WTC11 (cell line): Measurements from ENCODE around the gene C1QTNF8. TPM values are rescaled to one million over a fixed set of nuclear protein-coding genes. Genes with fewer than 3 reads are reported as not detected.

ENCODE experiments used
- ATAC-seq: fragments of 200-7000 bp; cut with Tn5 transposase; 2 replicates; pipeline ENCODE4 v1.10.0; 2021; ENCODE audit warnings: mild to moderate bottlenecking, moderate library complexity
- CTCF ChIA-PET: fragments of 300-600 bp; sonication (Branson Sonifier 250); formaldehyde crosslinking; loops from one replicate; lab custom pipeline; 2021; ENCODE audit warnings: antibody characterized with exemption; lab: Charles Lee
- POLR2A ChIA-PET: fragments of 350-600 bp; sonication (Branson Sonifier 250); formaldehyde crosslinking; loops from one replicate; lab custom pipeline; 2021; ENCODE audit warnings: antibody characterized with exemption; lab: Charles Lee
- DNase-seq: peaks from one replicate; pipeline ENCODE4 v3.0.0; 2021; ENCODE audit warnings: low spot score
- H3K27ac Mint-ChIP-seq: 2 replicates; pipeline ENCODE4 v1.8.0; 2021; ENCODE audit warnings: mixed read lengths
- H3K27me3 Mint-ChIP-seq: 2 replicates; pipeline ENCODE4 v1.8.0; 2021; ENCODE audit warnings: low read depth, mild to moderate bottlenecking, moderate library complexity, mixed read lengths
- H3K36me3 Mint-ChIP-seq: 2 replicates; pipeline ENCODE4 v1.8.0; 2021; ENCODE audit warnings: mixed read lengths
- H3K4me1 Mint-ChIP-seq: 2 replicates; pipeline ENCODE4 v1.8.0; 2022; ENCODE audit warnings: mixed read lengths
- H3K4me3 Mint-ChIP-seq: 2 replicates; pipeline ENCODE4 v1.8.0; 2021; ENCODE audit warnings: mild to moderate bottlenecking, moderate library complexity, mixed read lengths
- H3K9me3 Mint-ChIP-seq: 2 replicates; pipeline ENCODE4 v1.8.0; 2021; ENCODE audit warnings: mixed read lengths
- ATF1 ChIP-seq: sonication (generic); formaldehyde crosslinking; IDR thresholded peaks from 2 replicates; pipeline ENCODE4 v1.8.1; 2023; ENCODE audit warnings: mild to moderate bottlenecking, moderate library complexity, missing genetic modification reagents
- ELF4 ChIP-seq: sonication (generic); formaldehyde crosslinking; IDR thresholded peaks from 2 replicates; pipeline ENCODE4 v1.8.1; 2022; ENCODE audit warnings: low read depth, mild to moderate bottlenecking, moderate library complexity, missing genetic modification reagents
- ETV6 ChIP-seq: sonication (generic); formaldehyde crosslinking; IDR thresholded peaks from 2 replicates; pipeline ENCODE4 v1.8.1; 2022; ENCODE audit warnings: mild to moderate bottlenecking, missing genetic modification reagents
- KAT7 ChIP-seq: sonication (generic); formaldehyde crosslinking; IDR thresholded peaks from 2 replicates; pipeline ENCODE4 v1.8.1; 2023; ENCODE audit warnings: missing genetic modification reagents, mild to moderate bottlenecking, borderline replicate concordance
- MXD4 ChIP-seq: fragments of 250-450 bp; sonication (Bioruptor Pico); IDR thresholded peaks from 2 replicates; pipeline ENCODE4 v1.8.0; 2021; ENCODE audit warnings: mild to moderate bottlenecking, moderate library complexity, borderline replicate concordance
- NR1H2 ChIP-seq: sonication (generic); formaldehyde crosslinking; IDR thresholded peaks from 2 replicates; pipeline ENCODE4 v1.9.0; 2021; ENCODE audit warnings: mild to moderate bottlenecking, moderate library complexity, missing genetic modification reagents
- NR2C2 ChIP-seq: sonication (generic); formaldehyde crosslinking; IDR thresholded peaks from 2 replicates; pipeline ENCODE4 v1.8.0; 2022; ENCODE audit warnings: mild to moderate bottlenecking, missing genetic modification reagents
- RELA ChIP-seq: sonication (generic); formaldehyde crosslinking; IDR thresholded peaks from 2 replicates; pipeline ENCODE4 v1.8.1; 2022; ENCODE audit warnings: missing genetic modification reagents, mild to moderate bottlenecking, borderline replicate concordance
- SMAD4 ChIP-seq: sonication (generic); formaldehyde crosslinking; IDR thresholded peaks from 2 replicates; pipeline ENCODE4 v1.8.0; 2022; ENCODE audit warnings: mild to moderate bottlenecking, missing genetic modification reagents
- TEAD4 ChIP-seq: sonication (generic); formaldehyde crosslinking; IDR thresholded peaks from 2 replicates; pipeline ENCODE4 v1.8.0; 2022; ENCODE audit warnings: mild to moderate bottlenecking, missing genetic modification reagents
- TP53 ChIP-seq: sonication (generic); formaldehyde crosslinking; IDR thresholded peaks from 2 replicates; pipeline ENCODE4 v1.8.1; 2023; ENCODE audit warnings: mild to moderate bottlenecking, missing genetic modification reagents
- ZNF263 ChIP-seq: sonication (generic); formaldehyde crosslinking; IDR thresholded peaks from 2 replicates; pipeline ENCODE4 v1.8.1; 2022; ENCODE audit warnings: low read depth, mild to moderate bottlenecking, moderate library complexity, missing genetic modification reagents
- ZNF671 ChIP-seq: fragments of 250-450 bp; sonication (Bioruptor Pico); IDR thresholded peaks from 2 replicates; pipeline ENCODE4 v1.8.0; 2021; ENCODE audit warnings: mild to moderate bottlenecking
- total RNA-seq: library from RNA; stranded (reverse); gene quantifications from 3 replicates; pipeline ENCODE4 v1.2.3, GENCODE V29; 2021
- TF ChIP-seq, protein P1 (sequence below): fragments of 200-600 bp; IDR thresholded peaks from 2 replicates; pipeline ENCODE4 v1.8.0; 2022; ENCODE audit warnings: antibody characterized with exemption
- TF ChIP-seq, protein P2 (sequence below): sonication (generic); formaldehyde crosslinking; IDR thresholded peaks from 2 replicates; pipeline ENCODE4 v1.8.0; 2022; ENCODE audit warnings: mild to moderate bottlenecking, missing genetic modification reagents
- TF ChIP-seq, protein P3 (sequence below): sonication (generic); formaldehyde crosslinking; IDR thresholded peaks from 2 replicates; pipeline ENCODE4 v1.8.1; 2023; ENCODE audit warnings: mild to moderate bottlenecking, missing genetic modification reagents, borderline replicate concordance
- TF ChIP-seq, protein P4 (sequence below): fragments of 250-450 bp; sonication (Bioruptor Pico); IDR thresholded peaks from 2 replicates; pipeline ENCODE4 v1.9.0; 2021; ENCODE audit warnings: mild to moderate bottlenecking

The C1QTNF8 gene
- total RNA-seq, 1 experiment from 2014 or later, result 0.13 TPM

DNA sequence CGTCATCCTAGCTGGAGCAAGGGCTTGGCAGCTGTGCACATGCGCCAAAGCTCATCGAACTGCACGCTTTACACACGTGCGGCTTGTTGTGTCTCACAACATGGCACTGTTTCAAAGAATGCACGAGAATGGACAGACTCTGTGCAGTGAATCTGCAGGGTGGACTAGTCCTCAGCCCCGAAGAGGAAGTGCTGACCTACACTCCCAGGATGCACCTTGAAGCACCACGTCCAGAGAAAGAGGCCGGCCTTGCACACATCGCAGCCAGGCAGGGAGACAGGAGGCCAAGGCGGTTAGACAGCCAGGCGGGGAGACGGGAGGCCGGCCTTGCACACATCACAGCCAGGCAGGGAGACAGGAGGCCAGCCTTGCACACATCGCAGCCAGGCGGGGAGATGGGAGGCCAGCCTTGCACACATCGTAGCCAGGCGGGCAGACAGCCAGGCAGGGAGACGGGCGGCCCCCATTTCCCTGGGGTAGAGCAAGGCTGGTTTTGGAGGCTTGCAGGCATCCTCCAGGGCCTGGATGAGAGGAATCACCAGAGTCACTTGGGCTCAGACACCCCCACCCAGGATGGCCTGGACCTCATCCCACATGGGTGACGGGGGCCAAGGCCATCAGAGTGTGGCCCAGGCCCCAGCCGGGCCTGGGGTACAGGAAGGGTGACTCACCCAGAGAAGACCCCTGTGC lies 47.9 kb upstream of the C1QTNF8 start (continued):
- TF ChIP-seq, protein P1, sequence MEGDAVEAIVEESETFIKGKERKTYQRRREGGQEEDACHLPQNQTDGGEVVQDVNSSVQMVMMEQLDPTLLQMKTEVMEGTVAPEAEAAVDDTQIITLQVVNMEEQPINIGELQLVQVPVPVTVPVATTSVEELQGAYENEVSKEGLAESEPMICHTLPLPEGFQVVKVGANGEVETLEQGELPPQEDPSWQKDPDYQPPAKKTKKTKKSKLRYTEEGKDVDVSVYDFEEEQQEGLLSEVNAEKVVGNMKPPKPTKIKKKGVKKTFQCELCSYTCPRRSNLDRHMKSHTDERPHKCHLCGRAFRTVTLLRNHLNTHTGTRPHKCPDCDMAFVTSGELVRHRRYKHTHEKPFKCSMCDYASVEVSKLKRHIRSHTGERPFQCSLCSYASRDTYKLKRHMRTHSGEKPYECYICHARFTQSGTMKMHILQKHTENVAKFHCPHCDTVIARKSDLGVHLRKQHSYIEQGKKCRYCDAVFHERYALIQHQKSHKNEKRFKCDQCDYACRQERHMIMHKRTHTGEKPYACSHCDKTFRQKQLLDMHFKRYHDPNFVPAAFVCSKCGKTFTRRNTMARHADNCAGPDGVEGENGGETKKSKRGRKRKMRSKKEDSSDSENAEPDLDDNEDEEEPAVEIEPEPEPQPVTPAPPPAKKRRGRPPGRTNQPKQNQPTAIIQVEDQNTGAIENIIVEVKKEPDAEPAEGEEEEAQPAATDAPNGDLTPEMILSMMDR, result no peak
- TF ChIP-seq, protein P2, sequence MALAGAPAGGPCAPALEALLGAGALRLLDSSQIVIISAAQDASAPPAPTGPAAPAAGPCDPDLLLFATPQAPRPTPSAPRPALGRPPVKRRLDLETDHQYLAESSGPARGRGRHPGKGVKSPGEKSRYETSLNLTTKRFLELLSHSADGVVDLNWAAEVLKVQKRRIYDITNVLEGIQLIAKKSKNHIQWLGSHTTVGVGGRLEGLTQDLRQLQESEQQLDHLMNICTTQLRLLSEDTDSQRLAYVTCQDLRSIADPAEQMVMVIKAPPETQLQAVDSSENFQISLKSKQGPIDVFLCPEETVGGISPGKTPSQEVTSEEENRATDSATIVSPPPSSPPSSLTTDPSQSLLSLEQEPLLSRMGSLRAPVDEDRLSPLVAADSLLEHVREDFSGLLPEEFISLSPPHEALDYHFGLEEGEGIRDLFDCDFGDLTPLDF (CRISPR knock-in tag), result no peak
- TF ChIP-seq MXD4, result no peak
- no peak for TF ChIP-seq ATF1 (CRISPR knock-in tag)
- no peak for TF ChIP-seq ZNF671 (CRISPR knock-in tag)
- TF ChIP-seq, all 79 proteins: peak for 0

DNA sequence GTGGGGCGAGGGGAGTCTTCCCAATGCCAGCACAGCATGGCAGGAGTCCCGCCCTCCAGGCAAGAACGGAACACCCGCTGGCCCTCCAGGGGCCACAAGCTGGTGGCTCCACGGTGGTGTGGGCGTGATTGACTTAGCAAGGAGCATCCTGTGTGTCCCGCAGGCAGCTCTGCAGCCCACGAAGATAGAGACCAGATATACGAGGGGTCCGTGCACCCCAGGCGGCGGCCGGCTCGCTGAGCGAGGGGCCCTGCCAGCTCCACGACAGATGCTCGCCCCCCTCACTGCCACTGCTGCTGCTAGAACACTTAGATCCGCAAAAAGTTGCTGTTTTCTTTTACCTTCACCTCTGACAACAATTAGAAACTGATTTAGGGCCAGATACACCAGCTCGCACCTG lies 46.9 kb upstream of the C1QTNF8 start:
- no peak overlapping the region for H3K27ac Mint-ChIP-seq
- no peak for DNase-seq
- no peak overlapping the region for H3K4me3 Mint-ChIP-seq
- H3K4me1 Mint-ChIP-seq, result no peaks in the 10 kb centered on the region
- ATAC-seq, result no peak
- H3K9me3 Mint-ChIP-seq, result peaks cover 7% of the 10 kb centered on the region
- CTCF ChIA-PET, result interaction anchor here (0.8 kb wide), 1 partner anchor 37 kb away, joined by 3 read pairs; no protein-coding TSS in a partner anchor
- H3K36me3 Mint-ChIP-seq, result peaks cover 2% of the 10 kb centered on the region; the same call in 1 of the 2 replicates
- POLR2A ChIA-PET, result no interaction called here
- no peak for TF ChIP-seq NR2C2 (CRISPR knock-in tag)
- no peak for TF ChIP-seq KAT7 (CRISPR knock-in tag)
- H3K27me3 Mint-ChIP-seq, result peaks cover 3% of the 10 kb centered on the region; the same call in 1 of the 2 replicates

DNA sequence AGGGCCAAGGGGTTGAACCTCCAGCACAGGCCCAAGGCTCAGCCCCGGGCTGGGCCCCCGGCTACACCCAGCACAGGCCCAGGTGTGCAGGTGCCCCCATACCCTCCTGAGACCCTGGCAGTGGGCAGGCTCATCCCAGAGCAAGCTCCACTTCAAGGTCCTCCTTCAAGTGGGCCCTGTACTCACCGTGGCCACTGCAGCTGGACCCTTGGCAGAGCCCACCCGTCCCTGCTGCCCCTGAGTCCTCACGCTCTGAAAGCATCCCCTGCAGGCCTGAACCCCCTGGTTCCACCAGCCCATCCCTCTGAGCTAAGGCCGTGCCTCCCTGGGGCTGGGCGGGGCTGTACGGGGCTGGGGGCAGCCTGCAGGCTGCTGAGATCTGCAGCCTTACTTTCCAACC lies 45.7 kb upstream of the C1QTNF8 start:
- Mint-ChIP-seq H3K4me3 (no peak overlapping the region), H3K9me3 (peaks cover 2% of the 10 kb centered on the region; the same call in 1 of the 2 replicates), H3K36me3 (no peaks in the 10 kb centered on the region), H3K27me3 (no peaks in the 10 kb centered on the region; the same call in 1 of the 2 replicates), H3K27ac (no peak overlapping the region), H3K4me1 (no peaks in the 10 kb centered on the region)
- TF ChIP-seq NR1H2 (no peak), RELA (CRISPR knock-in tag) (no peak)
- ATAC-seq (no peak), DNase-seq (no peak)
- POLR2A ChIA-PET, result no interaction called here
- CTCF ChIA-PET, result no interaction called here

DNA sequence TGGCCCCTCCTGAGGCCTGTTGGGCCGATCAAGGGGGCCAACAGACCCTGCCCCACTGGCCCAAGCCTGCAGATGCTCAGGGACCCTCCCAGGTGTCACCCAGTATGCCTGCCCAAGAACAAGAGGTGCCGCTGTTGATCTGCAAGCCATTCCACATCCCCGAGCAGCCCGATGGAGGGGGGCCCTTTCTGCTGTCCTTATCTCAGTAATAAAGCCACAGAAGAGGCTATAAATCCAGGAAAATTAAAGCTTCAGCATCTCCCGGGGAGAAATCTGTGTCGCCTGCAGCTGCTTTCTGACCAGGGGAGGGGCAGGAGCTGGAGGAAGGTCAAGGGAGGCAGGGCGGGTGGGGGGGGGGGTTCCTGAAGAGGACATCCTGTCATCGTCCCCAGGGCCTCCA lies 45.1 kb upstream of the C1QTNF8 start:
- DNase-seq, result no peak
- CTCF ChIA-PET, result no interaction called here
- H3K9me3 Mint-ChIP-seq, result no peaks in the 10 kb centered on the region
- TF ChIP-seq ETV6 (CRISPR knock-in tag), result no peak
- TF ChIP-seq, protein P3, sequence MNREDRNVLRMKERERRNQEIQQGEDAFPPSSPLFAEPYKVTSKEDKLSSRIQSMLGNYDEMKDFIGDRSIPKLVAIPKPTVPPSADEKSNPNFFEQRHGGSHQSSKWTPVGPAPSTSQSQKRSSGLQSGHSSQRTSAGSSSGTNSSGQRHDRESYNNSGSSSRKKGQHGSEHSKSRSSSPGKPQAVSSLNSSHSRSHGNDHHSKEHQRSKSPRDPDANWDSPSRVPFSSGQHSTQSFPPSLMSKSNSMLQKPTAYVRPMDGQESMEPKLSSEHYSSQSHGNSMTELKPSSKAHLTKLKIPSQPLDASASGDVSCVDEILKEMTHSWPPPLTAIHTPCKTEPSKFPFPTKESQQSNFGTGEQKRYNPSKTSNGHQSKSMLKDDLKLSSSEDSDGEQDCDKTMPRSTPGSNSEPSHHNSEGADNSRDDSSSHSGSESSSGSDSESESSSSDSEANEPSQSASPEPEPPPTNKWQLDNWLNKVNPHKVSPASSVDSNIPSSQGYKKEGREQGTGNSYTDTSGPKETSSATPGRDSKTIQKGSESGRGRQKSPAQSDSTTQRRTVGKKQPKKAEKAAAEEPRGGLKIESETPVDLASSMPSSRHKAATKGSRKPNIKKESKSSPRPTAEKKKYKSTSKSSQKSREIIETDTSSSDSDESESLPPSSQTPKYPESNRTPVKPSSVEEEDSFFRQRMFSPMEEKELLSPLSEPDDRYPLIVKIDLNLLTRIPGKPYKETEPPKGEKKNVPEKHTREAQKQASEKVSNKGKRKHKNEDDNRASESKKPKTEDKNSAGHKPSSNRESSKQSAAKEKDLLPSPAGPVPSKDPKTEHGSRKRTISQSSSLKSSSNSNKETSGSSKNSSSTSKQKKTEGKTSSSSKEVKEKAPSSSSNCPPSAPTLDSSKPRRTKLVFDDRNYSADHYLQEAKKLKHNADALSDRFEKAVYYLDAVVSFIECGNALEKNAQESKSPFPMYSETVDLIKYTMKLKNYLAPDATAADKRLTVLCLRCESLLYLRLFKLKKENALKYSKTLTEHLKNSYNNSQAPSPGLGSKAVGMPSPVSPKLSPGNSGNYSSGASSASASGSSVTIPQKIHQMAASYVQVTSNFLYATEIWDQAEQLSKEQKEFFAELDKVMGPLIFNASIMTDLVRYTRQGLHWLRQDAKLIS, result no peak
- TF ChIP-seq TEAD4 (CRISPR knock-in tag), result no peak
- TF ChIP-seq TP53 (CRISPR knock-in tag), result no peak
- no peak for TF ChIP-seq ZNF263
- TF ChIP-seq, protein P4, sequence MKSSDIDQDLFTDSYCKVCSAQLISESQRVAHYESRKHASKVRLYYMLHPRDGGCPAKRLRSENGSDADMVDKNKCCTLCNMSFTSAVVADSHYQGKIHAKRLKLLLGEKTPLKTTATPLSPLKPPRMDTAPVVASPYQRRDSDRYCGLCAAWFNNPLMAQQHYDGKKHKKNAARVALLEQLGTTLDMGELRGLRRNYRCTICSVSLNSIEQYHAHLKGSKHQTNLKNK (CRISPR knock-in tag), result no peak
- TF ChIP-seq SMAD4 (CRISPR knock-in tag), result no peak
- TF ChIP-seq ELF4 (CRISPR knock-in tag), result no peak
- TF ChIP-seq, all 79 proteins: peak for 0
- no peaks in the 10 kb centered on the region for H3K4me1 Mint-ChIP-seq
- H3K4me3 Mint-ChIP-seq, result no peak overlapping the region
- POLR2A ChIA-PET, result no interaction called here
- H3K27me3 Mint-ChIP-seq, result no peaks in the 10 kb centered on the region; the same call in 1 of the 2 replicates
- H3K36me3 Mint-ChIP-seq, result no peaks in the 10 kb centered on the region
- no peak overlapping the region for H3K27ac Mint-ChIP-seq
- ATAC-seq, result no peak
